Neural progenitor cell (in vitro differentiated cells): ENCODE data around the gene MILR1. TPM values are rescaled to one million over a fixed set of nuclear protein-coding genes. Genes with fewer than 3 reads are reported as not detected.
A peak's percentile ranks its signal among the peaks of the same experiment; 100 is the strongest.

Experiments
- DNase-seq: peaks from one replicate; pipeline ENCODE4 v3.0.0-alpha.2; 2016; ENCODE audit warnings: low spot score
- H2AFZ ChIP-seq: fragments of 200-600 bp; sonication (generic); replicated peaks from 2 replicates; pipeline ENCODE4 v1.6.1; 2016; ENCODE audit warnings: antibody characterized with exemption
- H3F3A ChIP-seq: fragments of 200-600 bp; sonication (generic); 2 replicates; pipeline ENCODE4 v1.6.1; 2016; ENCODE audit warnings: antibody characterized with exemption, low read depth
- H3K27ac ChIP-seq: fragments of 200-600 bp; sonication (generic); 2 replicates; pipeline ENCODE4 v1.5.1; 2016; ENCODE audit warnings: mild to moderate bottlenecking
- H3K27me3 ChIP-seq: fragments of 200-600 bp; sonication (generic); 2 replicates; pipeline ENCODE4 v1.6.1; 2016; ENCODE audit warnings: mild to moderate bottlenecking, moderate library complexity
- H3K36me3 ChIP-seq: fragments of 200-600 bp; sonication (generic); 2 replicates; pipeline ENCODE4 v1.5.1; 2016
- H3K4me1 ChIP-seq: fragments of 200-600 bp; sonication (generic); 2 replicates; pipeline ENCODE4 v1.6.1; 2016; ENCODE audit warnings: mixed run types
- H3K4me2 ChIP-seq: fragments of 200-600 bp; sonication (generic); 2 replicates; pipeline ENCODE4 v1.6.1; 2016
- H3K4me3 ChIP-seq: fragments of 200-600 bp; sonication (generic); 2 replicates; pipeline ENCODE4 v1.5.1; 2016
- H3K79me2 ChIP-seq: fragments of 200-600 bp; sonication (generic); 2 replicates; pipeline ENCODE4 v1.6.1; 2016; ENCODE audit warnings: low read depth
- H3K9ac ChIP-seq: fragments of 200-600 bp; sonication (generic); 2 replicates; pipeline ENCODE4 v1.6.1; 2016
- H3K9me3 ChIP-seq: fragments of 200-600 bp; sonication (generic); 2 replicates; pipeline ENCODE4 v1.5.1; 2016; ENCODE audit warnings: low read depth
- H4K20me1 ChIP-seq: fragments of 200-600 bp; sonication (generic); 2 replicates; pipeline ENCODE4 v1.6.1; 2016; ENCODE audit warnings: low read depth
- H3K27ac Mint-ChIP-seq: 3 replicates; pipeline ENCODE4 v1.8.0; 2021; ENCODE audit warnings: mixed read lengths
- H3K27me3 Mint-ChIP-seq: 2 replicates; pipeline ENCODE4 v1.8.0; 2022; ENCODE audit warnings: low read depth, mild to moderate bottlenecking, inconsistent platforms, moderate library complexity, mixed read lengths; ENCODE audit not compliant: insufficient read depth
- H3K36me3 Mint-ChIP-seq: 3 replicates; pipeline ENCODE4 v1.8.0; 2021; ENCODE audit warnings: mixed read lengths
- H3K4me1 Mint-ChIP-seq: 3 replicates; pipeline ENCODE4 v1.8.0; 2021; ENCODE audit warnings: mixed read lengths
- H3K4me3 Mint-ChIP-seq: 3 replicates; pipeline ENCODE4 v1.8.0; 2021; ENCODE audit warnings: mild to moderate bottlenecking, moderate library complexity, mixed read lengths
- H3K9me3 Mint-ChIP-seq: 3 replicates; pipeline ENCODE4 v1.8.0; 2020; ENCODE audit warnings: mixed read lengths
- CTCF ChIP-seq: fragments of 200-600 bp; sonication (generic); IDR thresholded peaks from 2 replicates; pipeline ENCODE4 v1.5.1; 2017; ENCODE audit warnings: antibody characterized with exemption, mild to moderate bottlenecking
- EZH2 ChIP-seq: fragments of 200-600 bp; sonication (generic); IDR thresholded peaks from 2 replicates; pipeline ENCODE4 v1.6.1; 2017; ENCODE audit warnings: antibody characterized with exemption, mild to moderate bottlenecking, moderate library complexity
- EZH2phosphoT487 ChIP-seq: fragments of 200-600 bp; sonication (generic); IDR thresholded peaks from 2 replicates; pipeline ENCODE4 v1.6.1; 2017; ENCODE audit warnings: antibody characterized with exemption
- total RNA-seq: library from RNA; depleted of rRNA; stranded (reverse); fragments of >200 nt; gene quantifications from 2 replicates; pipeline ENCODE4 v1.2.3, GENCODE V29; 2015; ENCODE audit warnings: low replicate concordance

Gene MILR1
- total RNA-seq, 1 donor from 2014 or later = not detected

GRCh38 chr17:64504769-64505339 is 55.9 kb downstream of the MILR1 start:
- H3K36me3 ChIP-seq = peaks cover 52% of the 10 kb centered on the region
- peaks cover 76% of the 10 kb centered on the region for H4K20me1 ChIP-seq
- peaks cover 67% of the 10 kb centered on the region for H3F3A ChIP-seq
- peak overlapping the region; percentile 100 for H3K9ac ChIP-seq
- H3K27ac ChIP-seq = peak overlapping the region; percentile 39
- Mint-ChIP-seq H3K36me3 (peaks cover 46% of the 10 kb centered on the region), H3K4me3 (peak overlapping the region; percentile 100), H3K9me3 (no peaks in the 10 kb centered on the region), H3K4me1 (peaks cover 38% of the 10 kb centered on the region), H3K27me3 (peaks cover 12% of the 10 kb centered on the region), H3K27ac (peak overlapping the region; percentile 95)
- no peaks in the 10 kb centered on the region for H3K27me3 ChIP-seq
- H2AFZ ChIP-seq = no peak overlapping the region
- DNase-seq = no peak
- no peak for TF ChIP-seq CTCF
- no peak for TF ChIP-seq EZH2phosphoT487
- no peak for TF ChIP-seq EZH2
- peak overlapping the region; percentile 96 for H3K4me2 ChIP-seq
- H3K9me3 ChIP-seq = no peaks in the 10 kb centered on the region
- peak overlapping the region; percentile 93 for H3K4me3 ChIP-seq
- peaks cover 20% of the 10 kb centered on the region for H3K4me1 ChIP-seq
- peaks cover 94% of the 10 kb centered on the region for H3K79me2 ChIP-seq

GRCh38 chr17:64505340-64506200 is 56.7 kb downstream of the MILR1 start:
- H4K20me1 ChIP-seq = peaks cover 74% of the 10 kb centered on the region

GRCh38 chr17:64506201-64506575 is 57.3 kb downstream of the MILR1 start, which contains the start of gene DDX5:
Gene DDX5 (minus strand): TSS chr17:64506289. CDS start chr17:64506119, 170 bp downstream.
- H3K4me3 ChIP-seq = peak within 1 kb of the TSS; percentile 93
- H2AFZ ChIP-seq = peak within 1 kb of the TSS; percentile 79
- H3K4me1 Mint-ChIP-seq = peaks cover 30% of the 10 kb centered on the region
- peaks cover 68% of the 10 kb centered on the region for H4K20me1 ChIP-seq
- H3K27me3 ChIP-seq = no peaks in the 10 kb centered on the region
- DNase-seq = peak; percentile 99
- H3K9me3 ChIP-seq = no peaks in the 10 kb centered on the region
- H3K9ac ChIP-seq = peak within 1 kb of the TSS; percentile 100
- H3K36me3 ChIP-seq = peaks cover 39% of the 10 kb centered on the region
- H3F3A ChIP-seq = peaks cover 54% of the 10 kb centered on the region
- H3K4me3 Mint-ChIP-seq = peak within 1 kb of the TSS; percentile 100
- peak within 1 kb of the TSS; percentile 96 for H3K27ac ChIP-seq
- H3K4me1 ChIP-seq = peaks cover 20% of the 10 kb centered on the region
- TF ChIP-seq CTCF (no peak), EZH2phosphoT487 (no peak), EZH2 (peak; percentile 18)
- H3K36me3 Mint-ChIP-seq = peaks cover 44% of the 10 kb centered on the region
- H3K27ac Mint-ChIP-seq = peak within 1 kb of the TSS; percentile 100
- peak within 1 kb of the TSS; percentile 96 for H3K4me2 ChIP-seq
- H3K27me3 Mint-ChIP-seq = peaks cover 12% of the 10 kb centered on the region
- H3K79me2 ChIP-seq = peaks cover 93% of the 10 kb centered on the region
- no peaks in the 10 kb centered on the region for H3K9me3 Mint-ChIP-seq

More at GRCh38 chr17:64505340-64506200, 56.7 kb downstream of the MILR1 start:
- no peaks in the 10 kb centered on the region for H3K27me3 ChIP-seq
- H3F3A ChIP-seq = peaks cover 60% of the 10 kb centered on the region
- H3K27me3 Mint-ChIP-seq = peaks cover 12% of the 10 kb centered on the region
- H3K36me3 ChIP-seq = peaks cover 45% of the 10 kb centered on the region
- H3K9ac ChIP-seq = peak overlapping the region; percentile 100
- peak overlapping the region; percentile 93 for H3K4me3 ChIP-seq
- no peaks in the 10 kb centered on the region for H3K9me3 Mint-ChIP-seq
- H3K4me3 Mint-ChIP-seq = peak overlapping the region; percentile 100
- H3K4me1 ChIP-seq = peaks cover 20% of the 10 kb centered on the region
- H3K36me3 Mint-ChIP-seq = peaks cover 45% of the 10 kb centered on the region
- no peaks in the 10 kb centered on the region for H3K9me3 ChIP-seq
- peak overlapping the region; percentile 96 for H3K27ac ChIP-seq
- H3K79me2 ChIP-seq = peaks cover 94% of the 10 kb centered on the region
- H3K4me1 Mint-ChIP-seq = peaks cover 32% of the 10 kb centered on the region
- H3K27ac Mint-ChIP-seq = peak overlapping the region; percentile 100
- TF ChIP-seq EZH2phosphoT487 (no peak), CTCF (no peak), EZH2 (no peak)
- H3K4me2 ChIP-seq = peak overlapping the region; percentile 96
- no peak overlapping the region for H2AFZ ChIP-seq
- peak; percentile 94 for DNase-seq
